Adrenal gland (tissue), 12 donors: ENCODE results near the gene IZUMO1R. TPM values are rescaled to one million over a fixed set of nuclear protein-coding genes. Genes with fewer than 3 reads are reported as not detected.

Experiments
- DNase-seq, 7 donors: peaks; one replicate each; pipeline ENCODE4 v3.0.0-alpha.2; 2019 to 2020
- H3K27ac ChIP-seq, 5 donors: fragments of 200-600 bp; sonication (generic) in 4 of 5; 1 replicate in 3 of 5; 2 replicates in 2 of 5; pipeline versions ENCODE4 v1.5.1 to v1.8.0; 2016 to 2020; ENCODE audit warnings: mild to moderate bottlenecking in 1 of 5
- H3K27me3 ChIP-seq: fragments of 200-600 bp; 2 replicates; pipeline ENCODE4 v1.8.0; 2021
- H3K36me3 ChIP-seq, 2 donors: fragments of 200-600 bp; replicated peaks in 1 of 2; 1 replicate in 1 of 2; 2 replicates in 1 of 2; pipeline versions ENCODE4 v1.5.1 to v1.8.0; 2018 to 2022
- H3K4me1 ChIP-seq, 2 donors: fragments of 200-600 bp; replicated peaks in 1 of 2; 1 replicate in 1 of 2; 2 replicates in 1 of 2; pipeline versions ENCODE4 v1.5.1 to v1.8.0; 2018 to 2021
- H3K4me3 ChIP-seq, 4 donors: fragments of 200-600 bp; sonication (generic) in 3 of 4; one replicate each; pipeline ENCODE4 v1.5.1; 2016 to 2018
- H3K9me3 ChIP-seq, 3 donors: fragments of 200-600 bp; sonication (generic) in 1 of 3; replicated peaks in 1 of 3; 1 replicate in 2 of 3; 2 replicates in 1 of 3; pipeline versions ENCODE4 v1.5.1 to v1.8.0; 2016 to 2021
- CTCF ChIP-seq, 6 experiments: fragments of 450-650 bp in 4 of 6; fragments of 200-600 bp in 2 of 6; sonication (generic) in 1 of 6; IDR thresholded peaks; 1 replicate in 5 of 6; 2 replicates in 1 of 6; pipeline versions ENCODE4 v1.5.1 to v1.8.0; 2016 to 2021; ENCODE audit warnings: antibody characterized with exemption in 6 of 6, mild to moderate bottlenecking in 2 of 6, moderate library complexity in 1 of 6
- POLR2A ChIP-seq, 2 donors: fragments of 450-650 bp; IDR thresholded peaks; one replicate each; pipeline ENCODE4 v1.6.1; 2017; ENCODE audit warnings: antibody characterized with exemption in 2 of 2, mild to moderate bottlenecking in 2 of 2, moderate library complexity in 1 of 2
- WGBS, 4 donors: extraction: QIAGEN DNeasy Blood & Tissue Kit in 2 of 4; methylation state at CpG; one replicate each; pipeline versions ENCODE4 v1.1.5 to v1.1.7; 2013 to 2017; 5-methylcytosine and 5-hydroxymethylcytosine counted together
- intact Hi-C, 2 donors: fragments of 100-400 bp; cut with DNase I; formaldehyde crosslinking; loops; one replicate each; pipeline versions ENCODE4 v1.14.1 to v1.15.0; 2022 to 2023
- polyA plus RNA-seq, 3 donors: library from polyadenylated mRNA; stranded (reverse); fragments of 200-250 nt in 2 of 3; fragments of 350-450 nt in 1 of 3; fragmentation: Illumina TruSeq in 1 of 3; extraction: RNeasy Lipid Tissue Mini Kit (QIAGEN cat#74804) in 1 of 3; gene quantifications; one replicate each; pipeline ENCODE4 v1.2.3, GENCODE V29; 2013 to 2014
- total RNA-seq, 9 donors: library from RNA; depleted of rRNA in 4 of 9; stranded (reverse); fragments of >200 nt in 4 of 9; fragments of 120-200 nt in 1 of 9; fragmentation: NEBNext Ultra II Directional in 1 of 9; extraction: Animal tissue kit (Norgen Biotek cat#: 25700) in 1 of 9; gene quantifications; one replicate each; pipeline versions ENCODE4 v1.1.0 to v1.2.4, GENCODE V29; 2013 to 2023
- donor health status: healthy with polysubstance abuse.
- donor health status: Bipolar disorder and iron deficiency.
- donor health status: DM: yes; HTN: yes; CAD: no.
- donor health status: DM: no; HTN: no; CAD: no.
- donor health status: DM: no; HTN: no; CAD: no.
- donor health status: DM: yes; HTN: yes; CAD: no.

The IZUMO1R gene
- total and polyA plus RNA-seq, 12 donors, result 0.50 TPM; not detected in 11

GRCh38 chr11:94330789-94331188, 26.4 kb downstream of the IZUMO1R start:
- no peaks in the 10 kb centered on the region for H3K4me1 ChIP-seq
- no peaks in the 10 kb centered on the region for H3K27me3 ChIP-seq
- no peak overlapping the region for H3K4me3 ChIP-seq
- DNase-seq, result peak in 3 of 7 donors; percentile 24 to 27 (median 24)
- H3K9me3 ChIP-seq, result no peaks in the 10 kb centered on the region
- H3K36me3 ChIP-seq, result no peaks in the 10 kb centered on the region
- H3K27ac ChIP-seq, result no peak overlapping the region
- intact Hi-C loops, result no loop called here
- TF ChIP-seq POLR2A (IDR thresholded peaks at IDR 0.05), result no peak
- TF ChIP-seq CTCF (IDR thresholded peaks at IDR 0.05), result no peak
- 54 to 61% (median 59%) methylated on average over 2 of the region's 2 CpGs for WGBS, 4 donors

DNA sequence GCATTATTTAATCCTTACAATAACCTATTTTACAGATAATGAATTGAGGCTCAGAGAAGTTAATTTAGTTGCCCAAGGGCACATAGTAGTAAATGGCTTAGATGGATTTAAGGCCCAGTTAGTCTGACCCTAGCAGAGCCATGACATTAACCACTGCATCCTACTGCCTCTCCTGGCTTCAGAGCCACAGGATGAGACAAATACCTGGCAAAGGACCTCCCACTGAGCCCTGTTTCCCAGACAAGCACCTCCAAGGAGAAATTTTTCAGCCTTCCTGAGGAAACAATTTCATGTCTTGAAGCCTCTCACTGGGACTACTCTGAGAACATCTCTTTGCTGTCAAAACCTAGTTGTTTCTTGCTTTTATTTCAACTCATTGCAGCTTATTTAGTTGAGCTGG, 28.4 kb downstream of the IZUMO1R start:
- Histone ChIP-seq H3K36me3 (no peaks in the 10 kb centered on the region), H3K4me1 (no peaks in the 10 kb centered on the region), H3K9me3 (no peaks in the 10 kb centered on the region), H3K4me3 (no peak overlapping the region), H3K27me3 (no peaks in the 10 kb centered on the region), H3K27ac (no peak overlapping the region)
- intact Hi-C loops, result no loop called here
- TF ChIP-seq CTCF (IDR thresholded peaks at IDR 0.05) (no peak), POLR2A (IDR thresholded peaks at IDR 0.05) (no peak)
- no peak for DNase-seq

- no peak for DNase-seq
- TF ChIP-seq POLR2A (IDR thresholded peaks at IDR 0.05) (no peak), CTCF (IDR thresholded peaks at IDR 0.05) (no peak)
- H3K4me3 ChIP-seq, result no peak overlapping the region
- 86 to 95% (median 91%) methylated on average over 6 of the region's 6 CpGs for WGBS, 4 donors
- H3K4me1 ChIP-seq, result no peaks in the 10 kb centered on the region
- H3K36me3 ChIP-seq, result no peaks in the 10 kb centered on the region
- H3K9me3 ChIP-seq, result no peaks in the 10 kb centered on the region
- intact Hi-C loops, result no loop called here
- no peak overlapping the region for H3K27ac ChIP-seq
- no peaks in the 10 kb centered on the region for H3K27me3 ChIP-seq
These were observed 31.7 kb downstream of the IZUMO1R start for GRCh38 chr11:94336033-94336432.

- Histone ChIP-seq H3K9me3 (no peaks in the 10 kb centered on the region), H3K4me3 (no peak overlapping the region), H3K4me1 (no peaks in the 10 kb centered on the region), H3K36me3 (no peaks in the 10 kb centered on the region), H3K27ac (no peak overlapping the region), H3K27me3 (no peaks in the 10 kb centered on the region)
- 63 to 84% (median 82%) methylated on average over 3 of the region's 3 CpGs for WGBS, 4 donors
- intact Hi-C loops, result no loop called here
- no peak for TF ChIP-seq POLR2A (IDR thresholded peaks at IDR 0.05)
- no peak for TF ChIP-seq CTCF (IDR thresholded peaks at IDR 0.05)
- no peak for DNase-seq
These were observed 34.3 kb downstream of the IZUMO1R start for GRCh38 chr11:94338651-94339050.
